ENCODE measurements around the gene ZBTB46. TPM values are rescaled to one million over a fixed set of nuclear protein-coding genes. Genes with fewer than 3 reads are reported as not detected.

ZBTB46 gene
- total RNA-seq, 1 experiment from 2014 or later = 18.9 TPM

GRCh38 chr20:63696628-63697356 lies 134.3 kb downstream of the ZBTB46 start, which contains the start of gene TNFRSF6B (continued):
- 0 out of 2 replicates have a peak, but pooled peaks have one; percentile 10 for TF ChIP-seq FOXP4 (CRISPR knock-in tag; IDR thresholded peaks at IDR 0.05)
- peak; percentile 71; the same call in 1 of the 2 replicates for TF ChIP-seq EMX1 (CRISPR knock-in tag; IDR thresholded peaks at IDR 0.05)
- peak; percentile 79; the same call in 1 of the 2 replicates for TF ChIP-seq ARID4B (CRISPR knock-in tag; IDR thresholded peaks at IDR 0.05; ENCODE audit: borderline replicate concordance)
- 0 out of 2 replicates have a peak, but pooled peaks have one; percentile 37 for TF ChIP-seq ATF1 (CRISPR knock-in tag; IDR thresholded peaks at IDR 0.05)
- TF ChIP-seq ZNF416 (CRISPR knock-in tag; IDR thresholded peaks at IDR 0.05) = peak; percentile 87
- TF ChIP-seq ZNF232 (CRISPR knock-in tag; IDR thresholded peaks at IDR 0.05) = no peak
- no peak for TF ChIP-seq GRHL2 (CRISPR knock-in tag; IDR thresholded peaks at IDR 0.05; ENCODE audit: insufficient replicate concordance, severe bottlenecking)
- TF ChIP-seq, protein P1, sequence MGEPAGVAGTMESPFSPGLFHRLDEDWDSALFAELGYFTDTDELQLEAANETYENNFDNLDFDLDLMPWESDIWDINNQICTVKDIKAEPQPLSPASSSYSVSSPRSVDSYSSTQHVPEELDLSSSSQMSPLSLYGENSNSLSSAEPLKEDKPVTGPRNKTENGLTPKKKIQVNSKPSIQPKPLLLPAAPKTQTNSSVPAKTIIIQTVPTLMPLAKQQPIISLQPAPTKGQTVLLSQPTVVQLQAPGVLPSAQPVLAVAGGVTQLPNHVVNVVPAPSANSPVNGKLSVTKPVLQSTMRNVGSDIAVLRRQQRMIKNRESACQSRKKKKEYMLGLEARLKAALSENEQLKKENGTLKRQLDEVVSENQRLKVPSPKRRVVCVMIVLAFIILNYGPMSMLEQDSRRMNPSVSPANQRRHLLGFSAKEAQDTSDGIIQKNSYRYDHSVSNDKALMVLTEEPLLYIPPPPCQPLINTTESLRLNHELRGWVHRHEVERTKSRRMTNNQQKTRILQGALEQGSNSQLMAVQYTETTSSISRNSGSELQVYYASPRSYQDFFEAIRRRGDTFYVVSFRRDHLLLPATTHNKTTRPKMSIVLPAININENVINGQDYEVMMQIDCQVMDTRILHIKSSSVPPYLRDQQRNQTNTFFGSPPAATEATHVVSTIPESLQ (CRISPR knock-in tag; IDR thresholded peaks at IDR 0.05) = no peak
- 0 out of 2 replicates have a peak, but pooled peaks have one; percentile 8 for TF ChIP-seq NFYB (CRISPR knock-in tag; conservative IDR thresholded peaks at IDR 0.05; ENCODE audit: low read depth)
- TF ChIP-seq, protein P2, sequence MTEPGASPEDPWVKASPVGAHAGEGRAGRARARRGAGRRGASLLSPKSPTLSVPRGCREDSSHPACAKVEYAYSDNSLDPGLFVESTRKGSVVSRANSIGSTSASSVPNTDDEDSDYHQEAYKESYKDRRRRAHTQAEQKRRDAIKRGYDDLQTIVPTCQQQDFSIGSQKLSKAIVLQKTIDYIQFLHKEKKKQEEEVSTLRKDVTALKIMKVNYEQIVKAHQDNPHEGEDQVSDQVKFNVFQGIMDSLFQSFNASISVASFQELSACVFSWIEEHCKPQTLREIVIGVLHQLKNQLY (CRISPR knock-in tag; IDR thresholded peaks at IDR 0.05) = no peak
- 0 out of 2 replicates have a peak, but pooled peaks have one; percentile 48 for TF ChIP-seq TEAD1 (CRISPR knock-in tag; IDR thresholded peaks at IDR 0.05)
- TF ChIP-seq NR3C1 (CRISPR knock-in tag; conservative IDR thresholded peaks at IDR 0.05; ENCODE audit: low read depth) = no peak
- no peak for TF ChIP-seq CBFB (CRISPR knock-in tag; IDR thresholded peaks at IDR 0.05; ENCODE audit: low read depth)
- TF ChIP-seq E2F5 (CRISPR knock-in tag; IDR thresholded peaks at IDR 0.05) = peak; percentile 35; the same call in 1 of the 2 replicates
- TF ChIP-seq RORB (CRISPR knock-in tag; IDR thresholded peaks at IDR 0.05) = no peak
- TF ChIP-seq ESRRA (CRISPR knock-in tag; IDR thresholded peaks at IDR 0.05; ENCODE audit: borderline replicate concordance) = no peak
- TF ChIP-seq USF2 (CRISPR knock-in tag; IDR thresholded peaks at IDR 0.05) = no peak
- no peak for TF ChIP-seq SMAD4 (CRISPR knock-in tag; IDR thresholded peaks at IDR 0.05)
- peak; percentile 63 for TF ChIP-seq ETV6 (CRISPR knock-in tag; IDR thresholded peaks at IDR 0.05)
- TF ChIP-seq ZBTB21 (CRISPR knock-in tag; IDR thresholded peaks at IDR 0.05; ENCODE audit: borderline replicate concordance) = 0 out of 2 replicates have a peak, but pooled peaks have one; percentile 35
- peak; percentile 13; the same call in 1 of the 2 replicates for TF ChIP-seq CREB1 (CRISPR knock-in tag; IDR thresholded peaks at IDR 0.05)
- TF ChIP-seq FOXJ3 (CRISPR knock-in tag; IDR thresholded peaks at IDR 0.05; ENCODE audit: borderline replicate concordance) = no peak
- TF ChIP-seq ZNF317 (CRISPR knock-in tag; IDR thresholded peaks at IDR 0.05; ENCODE audit: borderline replicate concordance, low read depth) = no peak
- TF ChIP-seq ZNF396 (CRISPR knock-in tag; IDR thresholded peaks at IDR 0.05; ENCODE audit: borderline replicate concordance) = no peak
- 0 out of 2 replicates have a peak, but pooled peaks have one; percentile 50 for TF ChIP-seq NR1H2 (CRISPR knock-in tag; IDR thresholded peaks at IDR 0.05)
